HEK293 (cell line): Measurements from ENCODE around the gene DDX20.

Source experiments
- GLI2 ChIP-seq: fragments of 450-650 bp; formaldehyde crosslinking; IDR thresholded peaks from 2 replicates; pipeline ENCODE4; 2017; ENCODE audit warnings: missing biosample characterization, missing genetic modification characterization, low read depth, borderline replicate concordance
- GLIS1 ChIP-seq: fragments of 450-650 bp; formaldehyde crosslinking; IDR thresholded peaks from 2 replicates; pipeline ENCODE4 v1.5.1; 2016; ENCODE audit warnings: missing biosample characterization, missing genetic modification characterization
- SCRT1 ChIP-seq: fragments of 450-650 bp; formaldehyde crosslinking; IDR thresholded peaks from 2 replicates; pipeline ENCODE4 v1.5.1; 2016; ENCODE audit warnings: missing biosample characterization, missing genetic modification characterization, borderline replicate concordance
- YY1 ChIP-seq: fragments of 450-650 bp; formaldehyde crosslinking; IDR thresholded peaks from 2 replicates; pipeline ENCODE4 v1.5.1; 2018; ENCODE audit warnings: missing biosample characterization, missing genetic modification characterization
- ZBTB8A ChIP-seq: fragments of 450-650 bp; formaldehyde crosslinking; IDR thresholded peaks from 2 replicates; pipeline ENCODE4 v1.5.1; 2016; ENCODE audit warnings: missing biosample characterization, missing genetic modification characterization
- ZNF24 ChIP-seq: fragments of 450-650 bp; formaldehyde crosslinking; IDR thresholded peaks from 2 replicates; pipeline ENCODE4 v1.5.1; 2016; ENCODE audit warnings: missing biosample characterization, missing genetic modification characterization
- ZNF549 ChIP-seq: fragments of 450-650 bp; IDR thresholded peaks from 2 replicates; pipeline ENCODE4 v1.5.1; 2018; ENCODE audit warnings: missing biosample characterization, missing genetic modification characterization, mild to moderate bottlenecking, inconsistent platforms, moderate library complexity
- ZSCAN23 ChIP-seq: fragments of 450-650 bp; formaldehyde crosslinking; IDR thresholded peaks from 2 replicates; pipeline ENCODE4 v1.5.1; 2016; ENCODE audit warnings: missing biosample characterization, missing genetic modification characterization
- TF ChIP-seq, protein P1 (sequence below): fragments of 450-650 bp; formaldehyde crosslinking; IDR thresholded peaks from 2 replicates; pipeline ENCODE4 v1.5.1; 2016; ENCODE audit warnings: missing biosample characterization, missing genetic modification characterization

DNA sequence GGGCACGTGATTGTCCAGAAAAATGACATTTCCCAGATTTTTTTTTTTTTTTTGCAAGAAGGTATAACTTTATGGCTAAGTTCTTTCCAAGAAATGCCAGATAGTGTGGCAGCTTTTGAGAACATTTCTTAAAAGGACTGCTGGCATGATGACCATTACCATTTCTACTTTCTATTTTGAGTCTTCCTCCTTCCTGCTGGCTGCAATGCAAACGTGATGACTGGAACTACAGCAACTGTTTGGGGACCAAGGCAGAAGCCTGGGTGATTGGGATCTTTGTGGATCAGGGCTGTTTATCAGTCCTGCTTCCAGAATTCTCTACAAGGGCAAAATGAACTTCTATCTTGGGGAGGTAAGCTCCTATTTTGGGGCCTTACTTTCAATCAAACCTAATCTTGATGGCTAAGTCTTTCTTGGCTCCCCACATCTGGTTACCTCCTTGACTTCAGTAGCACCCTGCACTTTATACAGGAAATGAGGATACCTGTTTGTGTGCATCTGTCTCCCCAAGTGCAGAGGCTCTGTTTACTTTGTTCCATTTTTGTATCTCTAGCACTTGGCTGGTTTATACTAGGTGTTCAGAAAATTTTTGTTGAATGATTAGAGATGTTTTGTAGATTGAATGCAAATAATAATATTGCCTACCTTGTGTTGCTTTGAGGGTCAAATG, 3.7 kb upstream of the DDX20 start:
- TF ChIP-seq, protein P1, sequence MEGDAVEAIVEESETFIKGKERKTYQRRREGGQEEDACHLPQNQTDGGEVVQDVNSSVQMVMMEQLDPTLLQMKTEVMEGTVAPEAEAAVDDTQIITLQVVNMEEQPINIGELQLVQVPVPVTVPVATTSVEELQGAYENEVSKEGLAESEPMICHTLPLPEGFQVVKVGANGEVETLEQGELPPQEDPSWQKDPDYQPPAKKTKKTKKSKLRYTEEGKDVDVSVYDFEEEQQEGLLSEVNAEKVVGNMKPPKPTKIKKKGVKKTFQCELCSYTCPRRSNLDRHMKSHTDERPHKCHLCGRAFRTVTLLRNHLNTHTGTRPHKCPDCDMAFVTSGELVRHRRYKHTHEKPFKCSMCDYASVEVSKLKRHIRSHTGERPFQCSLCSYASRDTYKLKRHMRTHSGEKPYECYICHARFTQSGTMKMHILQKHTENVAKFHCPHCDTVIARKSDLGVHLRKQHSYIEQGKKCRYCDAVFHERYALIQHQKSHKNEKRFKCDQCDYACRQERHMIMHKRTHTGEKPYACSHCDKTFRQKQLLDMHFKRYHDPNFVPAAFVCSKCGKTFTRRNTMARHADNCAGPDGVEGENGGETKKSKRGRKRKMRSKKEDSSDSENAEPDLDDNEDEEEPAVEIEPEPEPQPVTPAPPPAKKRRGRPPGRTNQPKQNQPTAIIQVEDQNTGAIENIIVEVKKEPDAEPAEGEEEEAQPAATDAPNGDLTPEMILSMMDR (tag by site-specific recombination): no peak
- TF ChIP-seq ZSCAN23: no peak
- TF ChIP-seq ZNF24 (tag by site-specific recombination): no peak
- TF ChIP-seq ZBTB8A: no peak
- no peak for TF ChIP-seq GLI2
- no peak for TF ChIP-seq ZNF549 (tag by site-specific recombination)
- no peak for TF ChIP-seq SCRT1 (tag by site-specific recombination)
- TF ChIP-seq GLIS1 (tag by site-specific recombination): no peak
- no peak for TF ChIP-seq YY1 (tag by site-specific recombination)
